Ovary (tissue), 9 donors: ENCODE data around the gene MAML2. TPM values are rescaled to one million over a fixed set of nuclear protein-coding genes. Genes with fewer than 3 reads are reported as not detected.
A peak's percentile ranks its signal among the peaks of the same experiment; 100 is the strongest.

Experiments used
- DNase-seq, 5 donors: peaks; one replicate each; pipeline ENCODE4 v3.0.0-alpha.2; 2019 to 2020
- H3K27ac ChIP-seq, 2 donors: fragments of 200-600 bp; one replicate each; pipeline versions ENCODE4 v1.5.1 to v1.8.0; 2019 to 2022
- H3K27me3 ChIP-seq: fragments of 200-600 bp; one replicate; pipeline ENCODE4 v1.8.0; 2022
- H3K36me3 ChIP-seq: fragments of 200-600 bp; sonication (generic); one replicate; pipeline ENCODE4 v1.5.1; 2019
- H3K4me1 ChIP-seq: one replicate; pipeline ENCODE4 v1.8.1; 2013; ENCODE audit warnings: mild to moderate bottlenecking, moderate library complexity; ENCODE audit not compliant: insufficient read depth
- H3K4me3 ChIP-seq: fragments of 200-600 bp; sonication (generic); one replicate; pipeline ENCODE4 v1.5.1; 2017
- H3K9me3 ChIP-seq, 2 donors: fragments of 200-600 bp in 1 of 2; sonication (generic) in 1 of 2; one replicate each; pipeline versions ENCODE4 v1.5.1 to v1.8.1; 2013 to 2019; ENCODE audit warnings: mild to moderate bottlenecking in 1 of 2, moderate library complexity in 1 of 2
- CTCF ChIP-seq, 3 donors: fragments of 450-650 bp in 2 of 3; fragments of 200-600 bp in 1 of 3; IDR thresholded peaks; one replicate each; pipeline versions ENCODE4 v1.5.1 to v1.8.0; 2016 to 2022; ENCODE audit warnings: antibody characterized with exemption in 3 of 3, mild to moderate bottlenecking in 1 of 3
- EP300 ChIP-seq: sonication (generic); formaldehyde crosslinking; IDR thresholded peaks from one replicate; pipeline ENCODE4 v1.6.1; 2017; ENCODE audit warnings: antibody characterized with exemption
- POLR2A ChIP-seq: fragments of 450-650 bp; IDR thresholded peaks from one replicate; pipeline ENCODE4 v1.6.1; 2017; ENCODE audit warnings: antibody characterized with exemption, mild to moderate bottlenecking, moderate library complexity
- WGBS, 3 donors: extraction: QIAGEN DNeasy Blood & Tissue Kit in 1 of 3; methylation state at CpG; one replicate each; pipeline versions ENCODE4 v1.1.5 to v1.1.7; 2013 to 2017; 5-methylcytosine and 5-hydroxymethylcytosine counted together
- intact Hi-C, 4 donors: fragments of 100-400 bp; cut with DNase I; formaldehyde crosslinking; loops; one replicate each; pipeline versions ENCODE4 v1.11.0 to v1.15.1; 2022 to 2023
- polyA plus RNA-seq, 2 donors: library from polyadenylated mRNA; stranded (reverse); fragments of 200-250 nt in 1 of 2; fragments of 350-450 nt in 1 of 2; fragmentation: Illumina TruSeq in 1 of 2; extraction: RNeasy Lipid Tissue Mini Kit (QIAGEN cat#74804) in 1 of 2; gene quantifications; one replicate each; pipeline ENCODE4 v1.2.3, GENCODE V29; 2013 to 2014
- total RNA-seq, 7 donors: library from RNA; depleted of rRNA in 2 of 7; stranded (reverse); fragments of >200 nt in 2 of 7; fragmentation: NEBNext Ultra II Directional in 3 of 7; extraction: Animal tissue kit (Norgen Biotek cat#: 25700) in 3 of 7; gene quantifications; one replicate each; pipeline versions ENCODE4 v1.1.0 to v1.2.4, GENCODE V29; 2016 to 2023
- donor health status: DM: no; HTN: no; CAD: no; lungs with moderate emphysema.
- donor health status: DM: no; HTN: no; CAD: no.
- donor health status: Bipolar disorder and iron deficiency.
- donor health status: DM: yes; HTN: yes; CAD: no.
- donor health status: DM: no; HTN: no; CAD: no.
- donor health status: DM: yes; HTN: yes; CAD: no.

MAML2 gene
- total and polyA plus RNA-seq, 9 donors = 7.3 to 17.5 (median 14.6) TPM

GRCh38 chr11:96309643-96310017 is 33.4 kb downstream of the MAML2 start:
- H3K27ac ChIP-seq = no peak overlapping the region
- H3K4me1 ChIP-seq = peaks cover 22% of the 10 kb centered on the region
- no peaks in the 10 kb centered on the region for H3K9me3 ChIP-seq
- no peak overlapping the region for H3K4me3 ChIP-seq
- TF ChIP-seq CTCF (IDR thresholded peaks at IDR 0.05) (no peak), EP300 (no peak), POLR2A (no peak)
- H3K36me3 ChIP-seq = no peaks in the 10 kb centered on the region
- DNase-seq = no peak
- 78 to 98% (median 95%) methylated on average over 5 of the region's 5 CpGs for WGBS, 3 donors
- H3K27me3 ChIP-seq = no peaks in the 10 kb centered on the region
- intact Hi-C loops = no loop called here

- peaks cover 20% of the 10 kb centered on the region for H3K4me1 ChIP-seq
Measured at GRCh38 chr11:96309016-96309642, 33.9 kb downstream of the MAML2 start.

GRCh38 chr11:96307776-96308140 is 35.2 kb downstream of the MAML2 start:
- H3K4me3 ChIP-seq = peak overlapping the region; percentile 8
- TF ChIP-seq CTCF (IDR thresholded peaks at IDR 0.05) = no peak
- TF ChIP-seq POLR2A = no peak
- no peak for TF ChIP-seq EP300
- peaks cover 22% of the 10 kb centered on the region for H3K4me1 ChIP-seq
- no peaks in the 10 kb centered on the region for H3K27me3 ChIP-seq
- H3K27ac ChIP-seq = peak overlapping the region in 1 of 2 donors; percentile 67
- DNase-seq = no peak
- no peaks in the 10 kb centered on the region for H3K9me3 ChIP-seq
- 18 to 25% (median 21%) methylated on average over 3 of the region's 3 CpGs for WGBS, 3 donors
- no peaks in the 10 kb centered on the region for H3K36me3 ChIP-seq
- intact Hi-C loops = no loop called here

More at GRCh38 chr11:96309016-96309642, 33.9 kb downstream of the MAML2 start:
- intact Hi-C loops = no loop called here
- TF ChIP-seq CTCF (IDR thresholded peaks at IDR 0.05) (no peak), POLR2A (no peak), EP300 (no peak)
- Histone ChIP-seq H3K36me3 (no peaks in the 10 kb centered on the region), H3K9me3 (no peaks in the 10 kb centered on the region), H3K27me3 (no peaks in the 10 kb centered on the region), H3K27ac (no peak overlapping the region), H3K4me3 (no peak overlapping the region)
- no peak for DNase-seq
- 78 to 98% (median 89%) methylated on average over 2 of the region's 2 CpGs for WGBS, 3 donors

- WGBS, 3 donors = 0 to 3% (median 1%) methylated on average over 10 of the region's 10 CpGs
- intact Hi-C loops = no loop called here
- no peaks in the 10 kb centered on the region for H3K9me3 ChIP-seq
- TF ChIP-seq POLR2A = no peak
- TF ChIP-seq EP300 = no peak
- no peak for TF ChIP-seq CTCF (IDR thresholded peaks at IDR 0.05)
- no peaks in the 10 kb centered on the region for H3K27me3 ChIP-seq
- H3K4me3 ChIP-seq = peak overlapping the region; percentile 8
- DNase-seq = peak; percentile 52 to 88 (median 73)
- peak overlapping the region in 1 of 2 donors; percentile 67 for H3K27ac ChIP-seq
- no peaks in the 10 kb centered on the region for H3K36me3 ChIP-seq
- peaks cover 24% of the 10 kb centered on the region for H3K4me1 ChIP-seq
Measured at GRCh38 chr11:96306933-96307775, 35.8 kb downstream of the MAML2 start.
